Body of pancreas (tissue), 4 donors: Measurements from ENCODE around the gene NGF.

Experiments
- CTCF ChIP-seq, 7 experiments: fragments of 450-650 bp in 4 of 7; fragments of 200-600 bp in 3 of 7; sonication (generic) in 3 of 7; IDR thresholded peaks; one replicate each; pipeline ENCODE4 v1.5.1; 2016 to 2019; ENCODE audit warnings: antibody characterized with exemption in 7 of 7
- POLR2A ChIP-seq, 3 donors: fragments of 450-650 bp; IDR thresholded peaks; one replicate each; pipeline ENCODE4 v1.6.1; 2016; ENCODE audit warnings: antibody characterized with exemption in 3 of 3, mild to moderate bottlenecking in 2 of 3

GRCh38 chr1:115237507-115237906 lies 100.5 kb downstream of the NGF start:
- TF ChIP-seq POLR2A (IDR thresholded peaks at IDR 0.05) (no peak), CTCF (IDR thresholded peaks at IDR 0.05) (no peak)
